H4 (cell line): ENCODE data around the gene RAD54L. TPM values are rescaled to one million over a fixed set of nuclear protein-coding genes. Genes with fewer than 3 reads are reported as not detected.
"Not testable (repeated sequence)": the region's sequence is repeated elsewhere in the genome, so short reads cannot be mapped to it uniquely, and the experiment has no call there.

Source experiments
- DNase-seq: peaks from one replicate; pipeline ENCODE4 v3.0.0-alpha.2; 2015; ENCODE audit warnings: low spot score
- total RNA-seq: library from RNA; depleted of rRNA; stranded (reverse); fragments of >200 nt; shearing (Covaris generic); gene quantifications from 2 replicates; pipeline ENCODE4 v1.2.3, GENCODE V29; 2014; rRNA removed

RAD54L gene
- total RNA-seq: 13.9 and 14.4 TPM in 2 replicates

- DNase-seq: peak; percentile 99
These were observed at the start of gene RAD54L for GRCh38 chr1:46247436-46248121. TSS of gene RAD54L (plus strand) at chr1:46247763. CDS start at chr1:46248406, 643 bp downstream.

- DNase-seq: peak; percentile 39
These were observed 49.4 kb upstream of the RAD54L start, which contains the start of gene POMGNT1 for GRCh38 chr1:46197964-46198811. TSS of gene POMGNT1 (minus strand) at chr1:46198434. CDS start at chr1:46197821, 613 bp downstream.

- no peak for DNase-seq
These were observed 48.3 kb upstream of the RAD54L start for GRCh38 chr1:46199233-46199749.

GRCh38 chr1:46203738-46204405, 43.7 kb upstream of the RAD54L start:
- DNase-seq: no peak

GRCh38 chr1:46204406-46204742, 43.2 kb upstream of the RAD54L start:
- DNase-seq: no peak

- no peak for DNase-seq
These were observed 42.4 kb upstream of the RAD54L start for GRCh38 chr1:46205141-46205540.

- DNase-seq: no peak
These were observed 41.8 kb upstream of the RAD54L start for GRCh38 chr1:46205791-46206190.

- DNase-seq: no peak
These were observed 41.2 kb upstream of the RAD54L start for GRCh38 chr1:46206399-46206798.

GRCh38 chr1:46210561-46210960, 37.0 kb upstream of the RAD54L start:
- no peak for DNase-seq

GRCh38 chr1:46211051-46211450, 36.5 kb upstream of the RAD54L start:
- DNase-seq: no peak

GRCh38 chr1:46215504-46215903, 32.1 kb upstream of the RAD54L start:
- no peak for DNase-seq

- no peak for DNase-seq
These were observed 29.1 kb upstream of the RAD54L start for GRCh38 chr1:46218443-46218842.

GRCh38 chr1:46219551-46220520, 27.7 kb upstream of the RAD54L start:
- no peak for DNase-seq

- no peak for DNase-seq
These were observed 26.8 kb upstream of the RAD54L start for GRCh38 chr1:46220808-46221207.

GRCh38 chr1:46221749-46222148, 25.8 kb upstream of the RAD54L start:
- no peak for DNase-seq

GRCh38 chr1:46223055-46223454, 24.5 kb upstream of the RAD54L start:
- DNase-seq: not testable (repeated sequence)

GRCh38 chr1:46223472-46223943, 24.1 kb upstream of the RAD54L start:
- DNase-seq: peak; percentile 92

- DNase-seq: no peak
These were observed 22.6 kb upstream of the RAD54L start for GRCh38 chr1:46224966-46225365.

GRCh38 chr1:46231231-46231630, 16.3 kb upstream of the RAD54L start:
- DNase-seq: not testable (repeated sequence)

- no peak for DNase-seq
These were observed 10.7 kb upstream of the RAD54L start for GRCh38 chr1:46236882-46237281.

- DNase-seq: not testable (repeated sequence)
These were observed 8.7 kb upstream of the RAD54L start for GRCh38 chr1:46238865-46239264.
